Measurements from ENCODE around the gene OR2T6. TPM values are rescaled to one million over a fixed set of nuclear protein-coding genes. Genes with fewer than 3 reads are reported as not detected.
"Not testable (repeated sequence)": the region's sequence is repeated elsewhere in the genome, so short reads cannot be mapped to it uniquely, and the experiment has no call there.

OR2T6 gene
- total and polyA plus RNA-seq, 7 donors = not detected

- H3K27me3 ChIP-seq; H3K27ac ChIP-seq; DNase-seq; H3K4me1 ChIP-seq; H3K36me3 ChIP-seq; intact Hi-C loops (cut with DNase I); H3K9me3 ChIP-seq; H3K4me3 ChIP-seq: not testable (repeated sequence)
- WGBS, 2 donors = 95 to 96% methylated on average over 31 to 33 of the region's 38 CpGs
Measured at GRCh38 chr1:248433811-248434415, 58.4 kb downstream of the OR2T6 start.

- H3K4me3 ChIP-seq; intact Hi-C loops (cut with DNase I); DNase-seq; H3K27ac ChIP-seq; H3K36me3 ChIP-seq; H3K27me3 ChIP-seq; H3K4me1 ChIP-seq; H3K9me3 ChIP-seq: not testable (repeated sequence)
- 94 to 95% methylated on average over 4 of the region's 6 CpGs for WGBS, 2 donors
Measured at GRCh38 chr1:248434913-248435312, 59.4 kb downstream of the OR2T6 start.

- DNase-seq; H3K9me3 ChIP-seq; H3K36me3 ChIP-seq; intact Hi-C loops (cut with DNase I); H3K4me3 ChIP-seq; H3K27me3 ChIP-seq; H3K27ac ChIP-seq; H3K4me1 ChIP-seq: not testable (repeated sequence)
- 73 to 81% methylated on average over 3 of the region's 3 CpGs for WGBS, 2 donors
Measured at GRCh38 chr1:248436303-248436702, 60.8 kb downstream of the OR2T6 start.

- H3K9me3 ChIP-seq; DNase-seq; H3K36me3 ChIP-seq; intact Hi-C loops (cut with DNase I); H3K4me1 ChIP-seq; H3K27ac ChIP-seq; H3K27me3 ChIP-seq; H3K4me3 ChIP-seq: not testable (repeated sequence)
- WGBS, 2 donors = 35 to 64% methylated on average over 1 of the region's 1 CpG
Measured at GRCh38 chr1:248438668-248439067, 63.1 kb downstream of the OR2T6 start.

GRCh38 chr1:248439283-248439682 is 63.7 kb downstream of the OR2T6 start:
- H3K4me3 ChIP-seq; DNase-seq; intact Hi-C loops (cut with DNase I); H3K27me3 ChIP-seq; H3K27ac ChIP-seq; H3K9me3 ChIP-seq; H3K36me3 ChIP-seq; H3K4me1 ChIP-seq: not testable (repeated sequence)
- WGBS, 2 donors = 57 to 73% methylated on average over 5 of the region's 5 CpGs

Other genes with a start within 250 kb of the OR2T6 start
- gene OR2M5, start 230.6 kb upstream of the OR2T6 start, total RNA-seq = not detected
- not detected for gene OR2M5, start 230.6 kb upstream of the OR2T6 start, polyA plus RNA-seq
- under 1 TPM in 1 of 4 donors, not detected in 3; 0.36 TPM for gene OR2M2, start 200.9 kb upstream of the OR2T6 start, total RNA-seq
- not detected for gene OR2M2, start 200.9 kb upstream of the OR2T6 start, polyA plus RNA-seq
- gene OR2M3, start 178.5 kb upstream of the OR2T6 start, total RNA-seq = not detected
- gene OR2M3, start 178.5 kb upstream of the OR2T6 start, polyA plus RNA-seq = not detected
- gene OR2M4, start 144.3 kb upstream of the OR2T6 start, total RNA-seq = not detected
- not detected for gene OR2M4, start 144.3 kb upstream of the OR2T6 start, polyA plus RNA-seq
- not detected for gene OR2T33, start 97.8 kb upstream of the OR2T6 start, total RNA-seq
- gene OR2T33, start 97.8 kb upstream of the OR2T6 start, polyA plus RNA-seq = not detected
- not detected for gene OR2T12, start 72.3 kb upstream of the OR2T6 start, total RNA-seq
- gene OR2T12, start 72.3 kb upstream of the OR2T6 start, polyA plus RNA-seq = not detected
- not detected for gene OR2M7, start 51.2 kb upstream of the OR2T6 start, total RNA-seq
- not detected for gene OR2M7, start 51.2 kb upstream of the OR2T6 start, polyA plus RNA-seq
- not detected for gene OR14C36, start 27.0 kb upstream of the OR2T6 start, total RNA-seq
- gene OR14C36, start 27.0 kb upstream of the OR2T6 start, polyA plus RNA-seq = not detected
- not detected for gene OR2T4, start 14.1 kb upstream of the OR2T6 start, total RNA-seq
- gene OR2T4, start 14.1 kb upstream of the OR2T6 start, polyA plus RNA-seq = not detected
- not detected for gene OR2T1, start 27.3 kb downstream of the OR2T6 start, total RNA-seq
- not detected for gene OR2T1, start 27.3 kb downstream of the OR2T6 start, polyA plus RNA-seq
- gene OR2T2, start 69.9 kb downstream of the OR2T6 start, total RNA-seq = not detected
- not detected for gene OR2T2, start 69.9 kb downstream of the OR2T6 start, polyA plus RNA-seq
- gene OR2T3, start 97.6 kb downstream of the OR2T6 start, total RNA-seq = not detected
- gene OR2T3, start 97.6 kb downstream of the OR2T6 start, polyA plus RNA-seq = not detected
- not detected for gene OR2T5, start 112.8 kb downstream of the OR2T6 start, total RNA-seq
- gene OR2T5, start 112.8 kb downstream of the OR2T6 start, polyA plus RNA-seq = not detected
- gene OR2G6, start 132.3 kb downstream of the OR2T6 start, total RNA-seq = not detected
- gene OR2G6, start 132.3 kb downstream of the OR2T6 start, polyA plus RNA-seq = not detected
- gene OR2T29, start 187.0 kb downstream of the OR2T6 start, total RNA-seq = not detected
- not detected for gene OR2T29, start 187.0 kb downstream of the OR2T6 start, polyA plus RNA-seq
- not detected for gene OR2T34, start 199.0 kb downstream of the OR2T6 start, total RNA-seq
- not detected for gene OR2T34, start 199.0 kb downstream of the OR2T6 start, polyA plus RNA-seq
- gene OR2T10, start 222.0 kb downstream of the OR2T6 start, total RNA-seq = not detected
- gene OR2T10, start 222.0 kb downstream of the OR2T6 start, polyA plus RNA-seq = under 1 TPM in 1 of 3 donors, not detected in 2; 0.01 TPM

Measured in sigmoid colon (tissue), 7 donors.